Endothelial cell of umbilical vein (primary cell): ENCODE data around the gene CFAP20DC. TPM values are rescaled to one million over a fixed set of nuclear protein-coding genes. Genes with fewer than 3 reads are reported as not detected.

Experiments
- BruUV-seq: library from RNA; stranded (reverse); fragments of 400-500 nt; replicated peaks from 2 replicates; lab custom pipeline; 2021; lab: Mats Ljungman, UMichigan
- CTCF ChIA-PET: fragments of 300-600, 350-600 bp; sonication (Branson Sonifier 250); formaldehyde crosslinking; loops from one replicate; lab custom pipeline; 2021; ENCODE audit warnings: antibody characterized with exemption, inconsistent platforms; lab: Charles Lee
- POLR2A ChIA-PET: fragments of 300-600, 350-600 bp; sonication (Branson Sonifier 250); formaldehyde crosslinking; loops from one replicate; lab custom pipeline; 2021; ENCODE audit warnings: antibody characterized with exemption, inconsistent platforms; lab: Charles Lee
- DNase-seq: peaks from one replicate; pipeline ENCODE4 v3.0.0-alpha.2; 2011; ENCODE audit warnings: low read depth, low spot score
- FAIRE-seq: peaks from 2 replicates; lab custom pipeline; 2011; peaks lifted over from hg19 to GRCh38; lab: Jason Lieb, UNC
- H2AFZ ChIP-seq: 2 replicates; pipeline ENCODE4 v1.6.0; 2012; ENCODE audit warnings: low read depth, low read length, control low read depth, inconsistent platforms
- H3K27ac ChIP-seq: 2 replicates; pipeline ENCODE4 v1.5.1; 2011; ENCODE audit warnings: low read depth, mild to moderate bottlenecking, control low read depth, low read length, moderate library complexity; ENCODE audit not compliant: insufficient read depth
- H3K27me3 ChIP-seq, 2 experiments: 2 replicates each; pipeline versions ENCODE4 v1.6.0 to v1.6.1; 2011; ENCODE audit warnings: low read length in 2 of 2, mixed read lengths in 1 of 2; ENCODE audit not compliant: control insufficient read depth in 2 of 2, insufficient read depth in 2 of 2
- H3K36me3 ChIP-seq, 2 experiments: 2 replicates in 1 of 2; 3 replicates in 1 of 2; pipeline ENCODE4 v1.5.1; 2011; ENCODE audit warnings: low read length in 2 of 2, mild to moderate bottlenecking in 1 of 2, moderate library complexity in 1 of 2; ENCODE audit not compliant: control insufficient read depth in 2 of 2, insufficient read depth in 2 of 2; ENCODE audit errors: extremely low read depth in 1 of 2
- H3K4me1 ChIP-seq: 3 replicates; pipeline ENCODE4 v1.5.1; 2011; ENCODE audit warnings: mild to moderate bottlenecking, low read length; ENCODE audit not compliant: control insufficient read depth, insufficient read depth; ENCODE audit errors: extremely low read depth
- H3K4me2 ChIP-seq: 2 replicates; pipeline ENCODE4 v1.6.1; 2011; ENCODE audit warnings: low read length, control low read depth, mixed read lengths; ENCODE audit not compliant: insufficient read depth
- H3K4me3 ChIP-seq, 3 experiments: fragments of 200-600 bp in 1 of 3; sonication (generic), shearing (Covaris generic) in 1 of 3; replicated peaks in 1 of 3; 2 replicates each; pipeline ENCODE4 v1.5.1; 2011 to 2016; ENCODE audit warnings: control low read depth in 3 of 3, low read length in 3 of 3, mild to moderate bottlenecking in 2 of 3, inconsistent platforms in 1 of 3, low read depth in 1 of 3, moderate library complexity in 1 of 3; ENCODE audit not compliant: insufficient read depth in 1 of 3
- H3K79me2 ChIP-seq: 2 replicates; pipeline ENCODE4 v1.6.0; 2012; ENCODE audit warnings: low read length, inconsistent platforms; ENCODE audit not compliant: control insufficient read depth, insufficient read depth
- H3K9ac ChIP-seq: replicated peaks from 2 replicates; pipeline ENCODE3; 2011; ENCODE audit warnings: low read length, control low read depth; ENCODE audit not compliant: insufficient read depth; ENCODE audit errors: extremely low read depth
- H3K9me1 ChIP-seq: replicated peaks from 3 replicates; pipeline ENCODE4 v1.6.0; 2011; ENCODE audit warnings: mild to moderate bottlenecking, low read length; ENCODE audit not compliant: control insufficient read depth, insufficient read depth; ENCODE audit errors: extremely low read depth
- H3K9me3 ChIP-seq: replicated peaks from 2 replicates; pipeline ENCODE4 v1.5.1; 2012; ENCODE audit warnings: low read length, inconsistent platforms; ENCODE audit not compliant: control insufficient read depth, insufficient read depth
- H4K20me1 ChIP-seq: replicated peaks from 2 replicates; pipeline ENCODE3; 2011; ENCODE audit warnings: mild to moderate bottlenecking, low read length; ENCODE audit not compliant: control insufficient read depth, insufficient read depth; ENCODE audit errors: extremely low read depth
- EZH2 ChIP-seq: IDR thresholded peaks from 2 replicates; pipeline ENCODE4 v1.6.1; 2012; ENCODE audit warnings: borderline replicate concordance, low read depth, mild to moderate bottlenecking, moderate library complexity, low read length, inconsistent platforms; ENCODE audit not compliant: severe bottlenecking
- FOS ChIP-seq: IDR thresholded peaks from 2 replicates; pipeline ENCODE4 v1.6.1; 2011; ENCODE audit warnings: mild to moderate bottlenecking, low read length, moderate library complexity, borderline replicate concordance; ENCODE audit not compliant: insufficient read depth
- GATA2 ChIP-seq: IDR thresholded peaks from 2 replicates; pipeline ENCODE4 v1.7.0; 2011; ENCODE audit warnings: low read depth, mild to moderate bottlenecking, moderate library complexity, mixed read lengths, low read length; ENCODE audit not compliant: insufficient read length, insufficient read depth
- JUN ChIP-seq: IDR thresholded peaks from 2 replicates; pipeline ENCODE4 v1.6.1; 2011; ENCODE audit warnings: borderline replicate concordance, low read depth; ENCODE audit not compliant: insufficient read length, insufficient read depth
- MYC ChIP-seq: IDR thresholded peaks from one replicate; pipeline ENCODE4 v1.6.1; 2011; ENCODE audit warnings: mild to moderate bottlenecking, low read depth, low read length
- POLR2A ChIP-seq: IDR thresholded peaks from 2 replicates; pipeline ENCODE4 v1.6.1; 2012; ENCODE audit warnings: low read depth, mild to moderate bottlenecking, control low read depth, low read length
- POLR2AphosphoS5 ChIP-seq: IDR thresholded peaks from 2 replicates; pipeline ENCODE4 v1.6.1; 2012; ENCODE audit warnings: low read depth, mild to moderate bottlenecking, control low read depth, low read length, moderate library complexity; ENCODE audit not compliant: insufficient read depth
- dilution Hi-C: fragments of 300-500 bp; cut with MboI; formaldehyde crosslinking; loops from one replicate; pipeline ENCODE4 v1.15.0; 2019; ENCODE audit warnings: low sequenced_read_pairs; ENCODE audit not compliant: extremely low pct_ligation_motif_present
- intact Hi-C: fragments of 100-400 bp; cut with micrococcal nuclease; formaldehyde crosslinking; loops from one replicate; pipeline ENCODE4 v1.10.0; 2022
- polyA plus RNA-seq, 4 experiments: library from polyadenylated mRNA; depleted of rRNA in 3 of 4; stranded (reverse) in 3 of 4; unstranded in 1 of 4; fragments of >200 nt; gene quantifications; 2 replicates each; pipeline versions ENCODE4 v1.2.1 to v1.2.3, GENCODE V29; 2011 to 2012; ENCODE audit warnings: missing spikeins in 1 of 4
- total RNA-seq: library from RNA; stranded (reverse); gene quantifications from 2 replicates; pipeline ENCODE4 v1.2.3, GENCODE V29; 2021
- TF ChIP-seq, protein P1 (sequence below), 2 donors: IDR thresholded peaks; 1 replicate in 1 of 2; 2 replicates in 1 of 2; pipeline ENCODE4 v1.5.1; 2011; ENCODE audit warnings: low read length in 2 of 2, mild to moderate bottlenecking in 2 of 2, moderate library complexity in 2 of 2, control low read depth in 1 of 2, inconsistent platforms in 1 of 2, low read depth in 1 of 2; ENCODE audit not compliant: insufficient read depth in 1 of 2; ENCODE audit errors: extremely low read depth in 1 of 2
- TF ChIP-seq, protein P2 (sequence below): IDR thresholded peaks from 2 replicates; pipeline ENCODE4 v1.6.1; 2011; ENCODE audit not compliant: insufficient read depth, insufficient read length

The CFAP20DC gene
- total and polyA plus RNA-seq, 2 donors (not counting 3 experiments of a cell fraction or from before 2014, with no cell fraction given): 0.92 to 2.1 TPM

DNA sequence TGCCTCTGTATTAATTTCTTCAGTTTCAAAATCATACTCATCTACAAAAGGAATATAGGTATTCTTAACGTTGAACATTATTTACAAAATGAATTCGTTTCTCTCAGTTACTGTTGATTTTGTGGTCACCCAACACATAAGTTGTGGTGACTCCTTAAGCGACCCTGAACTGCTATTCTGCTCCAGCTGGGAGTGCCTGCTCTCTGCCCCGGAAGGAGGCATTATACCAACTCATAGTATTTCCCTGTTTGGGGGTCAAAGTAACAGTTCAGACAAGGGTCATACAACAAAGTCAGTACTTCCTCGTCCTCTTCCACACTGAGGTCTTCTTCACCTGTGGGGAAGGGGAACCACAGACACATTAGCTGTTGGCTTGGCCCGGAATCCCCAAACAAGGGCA, 307.6 kb downstream of the CFAP20DC start:
- ChIA-PET POLR2A (no interaction called here), CTCF (no interaction called here)
- DNase-seq (no peak), FAIRE-seq (no peak)
- no peak overlapping the region for H3K4me3 ChIP-seq
- no peak overlapping the region for H3K4me2 ChIP-seq
- TF ChIP-seq MYC (no peak), JUN (no peak), EZH2 (no peak), POLR2AphosphoS5 (no peak), FOS (no peak), GATA2 (no peak), POLR2A (no peak)
- TF ChIP-seq, protein P1, sequence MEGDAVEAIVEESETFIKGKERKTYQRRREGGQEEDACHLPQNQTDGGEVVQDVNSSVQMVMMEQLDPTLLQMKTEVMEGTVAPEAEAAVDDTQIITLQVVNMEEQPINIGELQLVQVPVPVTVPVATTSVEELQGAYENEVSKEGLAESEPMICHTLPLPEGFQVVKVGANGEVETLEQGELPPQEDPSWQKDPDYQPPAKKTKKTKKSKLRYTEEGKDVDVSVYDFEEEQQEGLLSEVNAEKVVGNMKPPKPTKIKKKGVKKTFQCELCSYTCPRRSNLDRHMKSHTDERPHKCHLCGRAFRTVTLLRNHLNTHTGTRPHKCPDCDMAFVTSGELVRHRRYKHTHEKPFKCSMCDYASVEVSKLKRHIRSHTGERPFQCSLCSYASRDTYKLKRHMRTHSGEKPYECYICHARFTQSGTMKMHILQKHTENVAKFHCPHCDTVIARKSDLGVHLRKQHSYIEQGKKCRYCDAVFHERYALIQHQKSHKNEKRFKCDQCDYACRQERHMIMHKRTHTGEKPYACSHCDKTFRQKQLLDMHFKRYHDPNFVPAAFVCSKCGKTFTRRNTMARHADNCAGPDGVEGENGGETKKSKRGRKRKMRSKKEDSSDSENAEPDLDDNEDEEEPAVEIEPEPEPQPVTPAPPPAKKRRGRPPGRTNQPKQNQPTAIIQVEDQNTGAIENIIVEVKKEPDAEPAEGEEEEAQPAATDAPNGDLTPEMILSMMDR (IDR thresholded peaks at IDR 0.05; ENCODE audit: extremely low read depth in 1 of 2, insufficient read depth in 1 of 2, low read depth in 1 of 2, low read length in 2 of 2): no peak
- TF ChIP-seq, protein P2, sequence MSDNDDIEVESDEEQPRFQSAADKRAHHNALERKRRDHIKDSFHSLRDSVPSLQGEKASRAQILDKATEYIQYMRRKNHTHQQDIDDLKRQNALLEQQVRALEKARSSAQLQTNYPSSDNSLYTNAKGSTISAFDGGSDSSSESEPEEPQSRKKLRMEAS: no peak
- H3K79me2 ChIP-seq: no peaks in the 10 kb centered on the region
- no peak overlapping the region for H3K9ac ChIP-seq
- dilution Hi-C loops (no loop called here), intact Hi-C loops (no loop called here)
- no peaks in the 10 kb centered on the region for H3K9me1 ChIP-seq
- H3K27ac ChIP-seq: no peak overlapping the region
- BruUV-seq: no TSS peak
- H3K27me3 ChIP-seq: peaks cover 0 to 5% of the 10 kb centered on the region in 2 experiments
- no peak overlapping the region for H2AFZ ChIP-seq
- H3K4me1 ChIP-seq: no peaks in the 10 kb centered on the region
- H4K20me1 ChIP-seq: no peaks in the 10 kb centered on the region
- H3K9me3 ChIP-seq: no peaks in the 10 kb centered on the region
- H3K36me3 ChIP-seq: no peaks in the 10 kb centered on the region
